Activated CD4-positive, alpha-beta memory T cell treated with anti-CD3 and anti-CD28 coated beads for 36 hours (primary cell): ENCODE results near the gene AMPD3. TPM values are rescaled to one million over a fixed set of nuclear protein-coding genes. Genes with fewer than 3 reads are reported as not detected.

ENCODE experiments used
- CTCF ChIA-PET: fragments of 350-600 bp; sonication (Branson Sonifier 250); formaldehyde crosslinking; loops from one replicate; lab custom pipeline; 2021; ENCODE audit warnings: antibody characterized with exemption, inconsistent platforms; lab: Charles Lee
- POLR2A ChIA-PET: fragments of 350-600 bp; sonication (Branson Sonifier 250); formaldehyde crosslinking; loops from one replicate; lab custom pipeline; 2021; ENCODE audit warnings: antibody characterized with exemption; lab: Charles Lee
- DNase-seq: peaks from one replicate; pipeline ENCODE4 v3.0.0-alpha.2; 2020
- H3K27ac Mint-ChIP-seq: one replicate; pipeline ENCODE4 v1.8.0; 2021; ENCODE audit warnings: mixed read lengths
- H3K27me3 Mint-ChIP-seq: one replicate; pipeline ENCODE4 v1.8.0; 2021; ENCODE audit warnings: mixed read lengths
- H3K36me3 Mint-ChIP-seq: one replicate; pipeline ENCODE4 v1.8.0; 2021; ENCODE audit warnings: mixed read lengths
- H3K4me1 Mint-ChIP-seq: one replicate; pipeline ENCODE4 v1.8.0; 2021; ENCODE audit warnings: low read depth, mixed read lengths
- H3K4me3 Mint-ChIP-seq: one replicate; pipeline ENCODE4 v1.8.0; 2021; ENCODE audit warnings: mild to moderate bottlenecking, mixed read lengths
- H3K9me3 Mint-ChIP-seq: one replicate; pipeline ENCODE4 v1.8.0; 2021; ENCODE audit warnings: mixed read lengths
- intact Hi-C: fragments of 100-400 bp; cut with micrococcal nuclease; formaldehyde crosslinking; loops from one replicate; pipeline ENCODE4 v1.15.1; 2023
- total RNA-seq, 2 experiments: library from RNA; stranded (reverse); gene quantifications; one replicate each; pipeline ENCODE4 v1.2.3, GENCODE V29; 2021

Gene AMPD3
- total RNA-seq, 2 experiments from 2014 or later: 25.5 to 25.7 TPM

DNA sequence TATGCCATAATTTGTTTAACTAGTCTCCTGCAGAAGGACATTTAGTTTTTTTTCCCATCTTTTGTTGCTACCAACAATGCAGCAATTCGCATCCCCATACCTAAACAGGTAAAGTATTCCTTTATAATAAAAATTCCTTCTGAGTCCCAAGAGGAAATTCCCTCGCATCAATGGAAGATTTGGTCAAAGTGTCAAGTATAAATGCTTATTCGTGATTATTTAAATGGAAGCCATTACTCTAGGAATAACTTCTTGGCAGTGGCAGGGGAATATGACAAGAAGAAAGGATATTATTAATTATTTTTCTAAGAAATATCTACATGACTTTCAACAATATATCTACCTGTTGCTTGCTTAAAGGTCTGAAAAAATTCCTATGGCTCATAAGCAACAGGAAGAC is 60.4 kb downstream of the AMPD3 start:
- intact Hi-C loops: no loop called here
- CTCF ChIA-PET: interaction anchor here (1.0 to 2.0 kb wide), 2 partner anchors 25 to 138 kb away, joined by 3 to 6 read pairs; partner anchors contain the start of gene RNF141
- no peaks in the 10 kb centered on the region for H3K4me1 Mint-ChIP-seq
- H3K36me3 Mint-ChIP-seq: peaks cover 9% of the 10 kb centered on the region
- H3K27ac Mint-ChIP-seq: no peak overlapping the region
- H3K4me3 Mint-ChIP-seq: no peak overlapping the region
- POLR2A ChIA-PET: no interaction called here
- no peak for DNase-seq
- no peaks in the 10 kb centered on the region for H3K27me3 Mint-ChIP-seq
- H3K9me3 Mint-ChIP-seq: no peaks in the 10 kb centered on the region

DNA sequence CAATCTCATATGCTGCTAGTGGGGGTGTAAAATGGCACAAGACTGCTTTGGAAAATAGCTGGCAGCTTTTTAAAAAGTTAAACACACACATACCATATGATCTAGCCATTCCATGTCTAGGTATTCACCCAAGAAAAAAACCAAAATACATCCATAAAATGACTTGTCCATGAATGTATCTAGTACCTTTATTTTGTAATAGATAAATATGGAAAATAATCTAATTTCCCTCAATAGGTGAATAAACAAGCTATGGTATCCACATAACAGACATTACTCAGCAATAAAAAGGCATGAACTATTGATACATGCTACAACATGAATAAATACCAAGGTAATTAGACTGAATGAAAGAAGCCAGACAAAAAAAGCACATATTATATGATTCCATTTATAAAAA is 63.1 kb downstream of the AMPD3 start:
- Mint-ChIP-seq H3K4me1 (no peaks in the 10 kb centered on the region), H3K27me3 (no peaks in the 10 kb centered on the region), H3K27ac (no peak overlapping the region), H3K4me3 (no peak overlapping the region), H3K9me3 (no peaks in the 10 kb centered on the region), H3K36me3 (peaks cover 13% of the 10 kb centered on the region)
- intact Hi-C loops: no loop called here
- POLR2A ChIA-PET: no interaction called here
- DNase-seq: no peak
- CTCF ChIA-PET: interaction anchor here (1.2 kb wide), 1 partner anchor 23 kb away, joined by 4 read pairs; the partner anchor contains the start of gene RNF141

- peaks cover 16% of the 10 kb centered on the region for H3K36me3 Mint-ChIP-seq
- no peak overlapping the region for H3K27ac Mint-ChIP-seq
- POLR2A ChIA-PET: no interaction called here
- no peaks in the 10 kb centered on the region for H3K9me3 Mint-ChIP-seq
- H3K4me3 Mint-ChIP-seq: no peak overlapping the region
- H3K4me1 Mint-ChIP-seq: no peaks in the 10 kb centered on the region
- intact Hi-C loops: no loop called here
- H3K27me3 Mint-ChIP-seq: no peaks in the 10 kb centered on the region
- no peak for DNase-seq
- CTCF ChIA-PET: no interaction called here
Measured at GRCh38 chr11:10518891-10519290, 63.8 kb downstream of the AMPD3 start.

GRCh38 chr11:10519630-10520029 is 64.6 kb downstream of the AMPD3 start:
- intact Hi-C loops: no loop called here
- no peaks in the 10 kb centered on the region for H3K9me3 Mint-ChIP-seq
- H3K4me3 Mint-ChIP-seq: no peak overlapping the region
- H3K4me1 Mint-ChIP-seq: no peaks in the 10 kb centered on the region
- peaks cover 16% of the 10 kb centered on the region for H3K36me3 Mint-ChIP-seq
- no peaks in the 10 kb centered on the region for H3K27me3 Mint-ChIP-seq
- no peak for DNase-seq
- ChIA-PET POLR2A (no interaction called here), CTCF (interaction anchor here (0.6 to 2.1 kb wide), 3 partner anchors 21 to 134 kb away, joined by 3 to 6 read pairs (median 5); partner anchors contain the start of gene RNF141)
- no peak overlapping the region for H3K27ac Mint-ChIP-seq

- no peaks in the 10 kb centered on the region for H3K27me3 Mint-ChIP-seq
- ChIA-PET POLR2A (interaction anchor here (0.8 to 0.9 kb wide), 2 partner anchors 20 to 32 kb away, joined by 3 read pairs; partner anchors contain the start of gene RNF141), CTCF (interaction anchor here (0.9 to 2.1 kb wide), 3 partner anchors 20 to 133 kb away, joined by 3 to 6 read pairs (median 3); partner anchors contain the start of gene RNF141)
- no peaks in the 10 kb centered on the region for H3K4me1 Mint-ChIP-seq
- H3K36me3 Mint-ChIP-seq: peaks cover 17% of the 10 kb centered on the region
- intact Hi-C loops: no loop called here
- H3K27ac Mint-ChIP-seq: no peak overlapping the region
- H3K4me3 Mint-ChIP-seq: no peak overlapping the region
- DNase-seq: no peak
- no peaks in the 10 kb centered on the region for H3K9me3 Mint-ChIP-seq
Measured at GRCh38 chr11:10520562-10520961, 65.5 kb downstream of the AMPD3 start.

GRCh38 chr11:10522276-10522675 is 67.2 kb downstream of the AMPD3 start:
- intact Hi-C loops: no loop called here
- DNase-seq: no peak
- Mint-ChIP-seq H3K4me3 (no peak overlapping the region), H3K36me3 (peaks cover 21% of the 10 kb centered on the region), H3K4me1 (peaks cover 10% of the 10 kb centered on the region), H3K27ac (no peak overlapping the region), H3K9me3 (no peaks in the 10 kb centered on the region), H3K27me3 (no peaks in the 10 kb centered on the region)
- CTCF ChIA-PET: interaction anchor here (1.1 kb wide), 1 partner anchor 18 kb away, joined by 3 read pairs; the partner anchor contains the start of gene RNF141
- POLR2A ChIA-PET: no interaction called here

DNA sequence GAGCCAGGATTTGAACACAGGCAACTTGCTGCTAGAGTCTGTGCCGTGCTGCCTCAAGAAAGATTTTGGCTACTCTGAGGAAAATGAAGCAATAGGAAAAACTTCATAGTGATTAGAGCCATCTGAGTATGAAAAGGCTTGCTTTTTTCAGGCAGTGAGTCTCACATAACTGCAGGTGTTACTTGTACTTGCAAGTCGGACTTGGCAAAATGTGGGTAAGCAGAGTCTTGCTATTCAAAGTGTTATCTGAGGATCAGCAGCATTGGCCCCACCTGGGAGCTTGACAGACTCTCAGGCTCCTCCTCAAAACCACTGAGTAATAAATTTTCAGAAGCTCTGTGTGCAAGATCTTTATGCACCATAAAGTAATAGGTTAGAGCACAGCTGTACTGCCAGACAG is 67.9 kb downstream of the AMPD3 start:
- no peaks in the 10 kb centered on the region for H3K9me3 Mint-ChIP-seq

DNA sequence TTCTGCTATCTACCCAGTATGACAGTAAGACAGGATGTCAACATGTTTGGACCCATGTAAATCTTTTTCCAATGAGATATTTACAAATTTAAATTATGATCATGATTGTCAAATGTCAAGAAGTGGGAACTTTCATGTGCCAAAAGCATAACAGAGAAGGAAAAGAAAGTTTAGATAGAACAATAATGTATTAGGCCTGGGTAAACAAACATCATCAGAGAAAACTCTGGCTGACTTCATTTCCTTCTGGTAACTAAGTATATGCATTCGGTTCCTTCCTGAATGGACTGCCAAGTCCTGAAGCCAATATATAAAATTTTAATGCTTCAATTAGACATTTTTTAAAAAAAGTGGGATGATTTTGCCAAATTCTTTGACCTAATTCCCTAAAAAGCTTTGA is 69.4 kb downstream of the AMPD3 start:
- CTCF ChIA-PET: no interaction called here
- no peak for DNase-seq
- Mint-ChIP-seq H3K36me3 (peaks cover 34% of the 10 kb centered on the region), H3K9me3 (no peaks in the 10 kb centered on the region), H3K4me1 (peaks cover 15% of the 10 kb centered on the region), H3K27me3 (no peaks in the 10 kb centered on the region), H3K4me3 (no peak overlapping the region), H3K27ac (no peak overlapping the region)
- POLR2A ChIA-PET: no interaction called here
- intact Hi-C loops: no loop called here

More for the DNA sequence above, 67.9 kb downstream of the AMPD3 start:
- Mint-ChIP-seq H3K4me1 (peaks cover 15% of the 10 kb centered on the region), H3K36me3 (peaks cover 24% of the 10 kb centered on the region), H3K27ac (no peak overlapping the region), H3K27me3 (no peaks in the 10 kb centered on the region), H3K4me3 (no peak overlapping the region)
- CTCF ChIA-PET: no interaction called here
- intact Hi-C loops: no loop called here
- no peak for DNase-seq
- POLR2A ChIA-PET: interaction anchor here (0.8 kb wide), 1 partner anchor 18 kb away, joined by 3 read pairs; the partner anchor contains the start of gene RNF141

GRCh38 chr11:10526974-10527918 is 72.2 kb downstream of the AMPD3 start:
- H3K4me3 Mint-ChIP-seq: no peak overlapping the region
- H3K36me3 Mint-ChIP-seq: peaks cover 32% of the 10 kb centered on the region
- H3K4me1 Mint-ChIP-seq: peaks cover 15% of the 10 kb centered on the region
- intact Hi-C loops: no loop called here
- CTCF ChIA-PET: interaction anchor here (1.1 to 2.2 kb wide), 3 partner anchors 14 to 127 kb away, joined by 4 to 20 read pairs (median 6); partner anchors contain the start of gene RNF141
- POLR2A ChIA-PET: no interaction called here
- peak overlapping the region; percentile 42 for H3K27ac Mint-ChIP-seq
- no peaks in the 10 kb centered on the region for H3K27me3 Mint-ChIP-seq
- no peaks in the 10 kb centered on the region for H3K9me3 Mint-ChIP-seq
- no peak for DNase-seq

- Mint-ChIP-seq H3K4me1 (peaks cover 15% of the 10 kb centered on the region), H3K4me3 (no peak overlapping the region), H3K27me3 (no peaks in the 10 kb centered on the region), H3K36me3 (peaks cover 34% of the 10 kb centered on the region), H3K27ac (no peak overlapping the region), H3K9me3 (no peaks in the 10 kb centered on the region)
- CTCF ChIA-PET: interaction anchor here (0.7 to 2.2 kb wide), 5 partner anchors 13 to 950 kb away, joined by 3 to 20 read pairs (median 4); partner anchors contain the start of gene RNF141
- POLR2A ChIA-PET: no interaction called here
- intact Hi-C loops: no loop called here
- DNase-seq: no peak
Measured at GRCh38 chr11:10528121-10528520, 73.1 kb downstream of the AMPD3 start.

- CTCF ChIA-PET: interaction anchor here (2.2 kb wide), 1 partner anchor 12 kb away, joined by 20 read pairs; the partner anchor contains the start of gene RNF141
- POLR2A ChIA-PET: no interaction called here
- intact Hi-C loops: no loop called here
- Mint-ChIP-seq H3K27ac (no peak overlapping the region), H3K4me1 (peaks cover 15% of the 10 kb centered on the region), H3K36me3 (peaks cover 31% of the 10 kb centered on the region), H3K27me3 (no peaks in the 10 kb centered on the region), H3K4me3 (no peak overlapping the region), H3K9me3 (no peaks in the 10 kb centered on the region)
- no peak for DNase-seq
Measured at GRCh38 chr11:10529279-10529678, 74.2 kb downstream of the AMPD3 start.

DNA sequence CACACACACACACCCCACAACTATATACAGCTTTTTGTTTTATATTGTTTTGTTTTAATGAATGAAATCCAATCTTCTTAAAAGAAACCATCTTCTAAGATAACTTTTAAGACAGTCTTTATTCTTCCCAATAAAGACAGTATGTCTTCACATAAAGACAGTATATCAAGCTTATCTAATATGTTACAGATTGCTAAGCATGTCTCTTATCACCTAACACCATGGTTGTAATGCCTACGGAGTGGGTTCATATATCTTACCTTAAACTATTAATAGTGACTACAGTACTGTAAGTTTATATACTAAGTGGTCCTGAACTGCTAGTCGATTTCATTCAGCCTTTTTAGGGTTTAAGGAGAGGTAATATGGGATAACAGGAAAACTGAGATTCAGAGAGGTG is 77.5 kb downstream of the AMPD3 start:
- Mint-ChIP-seq H3K27me3 (no peaks in the 10 kb centered on the region), H3K27ac (no peak overlapping the region), H3K4me1 (peaks cover 2% of the 10 kb centered on the region), H3K36me3 (peaks cover 17% of the 10 kb centered on the region), H3K4me3 (no peak overlapping the region), H3K9me3 (no peaks in the 10 kb centered on the region)
- no peak for DNase-seq
- intact Hi-C loops: no loop called here
- POLR2A ChIA-PET: no interaction called here
- CTCF ChIA-PET: interaction anchor here (4.3 kb wide), 1 partner anchor 9 kb away, joined by 43 read pairs; the partner anchor contains the start of gene RNF141
